ENCODE measurements around the gene FLAD1.
A peak's percentile ranks its signal among the peaks of the same experiment; 100 is the strongest.

The FLAD1 gene

DNA sequence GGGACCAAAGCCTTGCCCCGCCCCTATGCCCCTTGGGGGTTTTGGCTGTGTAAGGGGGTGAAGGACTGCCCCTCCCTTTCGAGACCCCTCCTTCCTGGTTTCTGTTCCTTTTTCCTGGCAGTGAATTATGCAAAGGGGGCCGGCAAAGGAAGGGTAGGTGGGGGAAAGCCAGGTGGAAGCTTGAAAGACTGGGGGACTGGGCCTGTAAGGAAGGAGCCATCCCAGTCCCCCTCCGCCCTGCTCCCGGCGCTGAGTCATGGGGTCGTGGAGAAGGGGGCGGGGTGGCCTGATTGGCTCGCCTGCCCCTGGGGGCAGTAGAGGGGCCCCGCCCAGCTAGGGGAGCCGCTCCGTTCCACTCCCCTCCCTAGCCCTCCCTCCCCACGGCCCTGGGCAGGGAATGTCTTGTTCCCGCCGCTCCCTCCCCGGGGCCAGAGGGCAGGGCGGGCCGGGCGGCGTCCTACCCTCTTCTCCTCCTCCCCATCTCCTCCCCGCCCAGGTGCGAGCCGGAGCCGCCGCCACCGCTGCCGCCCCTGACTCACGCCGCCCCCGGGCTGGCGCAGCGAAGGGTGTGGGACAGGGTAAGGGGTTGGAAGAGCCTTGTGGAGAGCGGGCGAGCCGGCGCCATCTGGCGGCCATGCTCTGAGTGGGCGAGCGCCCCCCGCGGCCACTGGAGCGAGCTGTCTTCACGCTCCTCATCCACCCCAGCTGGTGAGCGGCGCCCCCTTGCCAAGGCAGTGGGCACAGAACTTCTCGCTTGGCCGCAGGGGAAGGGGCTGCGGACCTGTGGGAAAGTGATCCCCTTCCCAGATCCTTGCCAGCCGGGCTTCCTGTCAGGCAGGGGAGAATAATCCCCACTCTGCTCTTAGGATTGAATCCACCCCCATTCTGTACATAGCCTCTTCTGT lies 34.1 kb downstream of the FLAD1 start:
- H3K9ac ChIP-seq (ENCODE audit: insufficient read length): peak overlapping the region; percentile 67
- H3K27ac ChIP-seq: peak overlapping the region; percentile 66
- H3K4me3 ChIP-seq: peak overlapping the region; percentile 83
- no peaks in the 10 kb centered on the region for H3K9me3 ChIP-seq (ENCODE audit: low read depth, low read length)
- DNase-seq (ENCODE audit: low read depth, low spot score): no peak
- TF ChIP-seq FOXP2 (optimal IDR thresholded peaks at IDR 0.05; ENCODE audit: control extremely low read depth, extremely low read length, insufficient read depth): no peak
- peak; percentile 70; the same call in 1 of the 2 replicates for TF ChIP-seq POLR2AphosphoS5 (IDR thresholded peaks at IDR 0.05; ENCODE audit: borderline replicate concordance, low read depth, low read length)
- TF ChIP-seq EZH2 (IDR thresholded peaks at IDR 0.05): no peak
- H3K36me3 ChIP-seq (ENCODE audit: insufficient read depth, low read length): peaks cover 10% of the 10 kb centered on the region; the same call in 1 of the 2 replicates

DNA sequence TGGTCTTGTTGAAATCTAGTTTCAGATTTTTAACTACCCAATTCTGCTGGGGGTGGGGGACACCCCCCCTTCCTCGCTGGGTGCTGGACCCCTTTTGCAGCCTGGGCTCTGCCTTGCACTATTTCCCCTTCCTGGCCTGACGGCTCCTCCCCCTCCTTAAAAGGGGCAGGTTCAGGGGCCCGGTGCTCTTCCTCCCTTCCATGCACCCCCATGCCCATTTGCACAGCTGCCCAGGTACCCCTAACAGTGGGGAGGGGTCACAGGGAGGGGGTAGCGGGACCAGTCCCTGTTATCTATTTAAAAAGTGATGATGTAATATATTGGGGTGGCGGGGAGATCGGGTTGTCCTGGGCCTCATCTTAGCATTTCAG lies 34.8 kb downstream of the FLAD1 start:
- peak overlapping the region; percentile 83 for H3K4me3 ChIP-seq
- peaks cover 10% of the 10 kb centered on the region; the same call in 1 of the 2 replicates for H3K36me3 ChIP-seq (ENCODE audit: insufficient read depth, low read length)
- no peak for DNase-seq (ENCODE audit: low read depth, low spot score)
- H3K9ac ChIP-seq (ENCODE audit: insufficient read length): peak overlapping the region; percentile 67
- no peak for TF ChIP-seq EZH2 (IDR thresholded peaks at IDR 0.05)
- no peak for TF ChIP-seq FOXP2 (optimal IDR thresholded peaks at IDR 0.05; ENCODE audit: control extremely low read depth, extremely low read length, insufficient read depth)
- TF ChIP-seq POLR2AphosphoS5 (IDR thresholded peaks at IDR 0.05; ENCODE audit: borderline replicate concordance, low read depth, low read length): no peak
- H3K27ac ChIP-seq: no peak overlapping the region
- no peaks in the 10 kb centered on the region for H3K9me3 ChIP-seq (ENCODE audit: low read depth, low read length)

DNA sequence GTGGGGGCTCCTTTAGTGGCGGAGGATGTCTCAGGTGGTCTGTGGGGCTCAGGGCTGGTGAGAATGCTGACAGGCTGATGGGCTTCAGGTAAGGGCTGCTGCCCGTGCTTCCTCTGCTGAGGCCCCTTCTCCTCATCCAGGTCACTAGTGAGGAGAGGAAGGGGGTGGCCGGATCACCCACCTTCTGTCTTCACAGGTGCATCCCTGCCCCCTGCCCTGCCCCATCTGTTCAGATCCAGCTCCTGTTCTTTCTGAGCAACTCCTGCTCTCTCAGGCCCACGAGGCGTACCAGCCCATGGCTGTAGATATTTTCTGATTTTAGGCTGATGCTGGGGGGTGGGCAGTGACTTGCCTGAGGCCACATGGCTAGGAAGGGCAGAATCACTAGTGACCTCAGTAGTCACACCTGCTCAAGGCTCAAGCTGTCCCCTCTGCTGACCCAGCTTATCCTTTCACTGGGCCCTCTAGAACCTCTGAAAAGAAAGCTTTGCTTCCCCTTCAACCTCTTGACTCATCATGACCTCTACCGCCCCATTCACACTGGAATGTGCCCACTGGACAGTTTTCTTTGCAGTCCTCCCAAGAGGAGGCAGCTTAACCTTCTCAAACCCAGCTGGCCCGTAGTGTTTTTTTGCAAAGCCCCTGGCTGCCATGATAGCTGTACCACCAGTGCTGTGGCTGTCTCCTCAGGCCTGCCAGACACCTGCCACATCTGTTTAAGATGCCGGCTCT lies 35.6 kb downstream of the FLAD1 start:
- Histone ChIP-seq H3K4me3 (no peak overlapping the region), H3K27ac (no peak overlapping the region), H3K9me3 (ENCODE audit: low read depth, low read length) (no peaks in the 10 kb centered on the region), H3K9ac (ENCODE audit: insufficient read length) (no peak overlapping the region), H3K36me3 (ENCODE audit: insufficient read depth, low read length) (peaks cover 10% of the 10 kb centered on the region; the same call in 1 of the 2 replicates)
- DNase-seq (ENCODE audit: low read depth, low spot score): no peak
- TF ChIP-seq FOXP2 (optimal IDR thresholded peaks at IDR 0.05; ENCODE audit: control extremely low read depth, extremely low read length, insufficient read depth): no peak
- no peak for TF ChIP-seq EZH2 (IDR thresholded peaks at IDR 0.05)
- TF ChIP-seq POLR2AphosphoS5 (IDR thresholded peaks at IDR 0.05; ENCODE audit: borderline replicate concordance, low read depth, low read length): no peak

DNA sequence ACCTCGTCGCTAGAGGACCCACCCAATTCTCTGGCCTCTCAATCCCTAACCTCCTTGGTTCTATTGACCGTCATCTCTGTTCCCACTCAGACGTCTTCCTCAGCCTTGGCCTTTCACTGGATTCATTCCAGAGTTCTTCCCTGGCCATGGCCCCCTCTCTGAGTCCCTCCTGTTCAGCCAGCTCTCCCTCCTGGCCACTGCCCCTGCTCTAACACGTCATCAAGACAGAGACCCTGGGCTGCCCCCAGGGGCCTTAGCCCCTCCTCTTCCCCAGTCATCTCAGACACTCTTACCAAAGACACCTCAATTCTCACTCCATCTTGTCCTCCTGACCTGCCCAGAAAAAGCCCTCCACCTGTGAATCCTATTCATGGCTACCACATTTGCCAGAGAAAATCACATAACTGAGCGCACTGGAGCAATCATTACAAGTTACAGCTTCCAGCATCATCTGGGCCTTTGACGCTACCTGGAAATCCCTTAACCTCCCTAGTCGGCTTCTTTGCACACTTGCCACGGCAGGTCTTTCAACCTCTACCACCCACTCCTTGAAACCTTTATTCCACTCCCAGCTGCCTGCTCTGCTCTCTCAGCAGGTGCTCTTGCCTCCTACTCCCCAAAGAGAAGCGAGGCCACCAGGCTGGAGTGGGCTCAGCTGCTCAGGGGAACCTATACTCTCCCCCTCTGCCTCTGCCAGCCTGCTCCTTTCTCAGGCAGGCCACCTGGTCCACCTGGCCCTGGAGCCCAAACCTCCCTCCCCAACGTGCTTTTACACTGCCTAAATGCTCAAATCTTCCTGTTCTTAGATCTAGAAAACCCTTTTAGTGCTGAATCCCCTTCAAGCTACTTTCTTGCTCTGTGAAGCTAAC lies 36.5 kb downstream of the FLAD1 start:
- H3K4me3 ChIP-seq: no peak overlapping the region
- H3K9ac ChIP-seq (ENCODE audit: insufficient read length): no peak overlapping the region
- no peak for DNase-seq (ENCODE audit: low read depth, low spot score)
- no peaks in the 10 kb centered on the region for H3K9me3 ChIP-seq (ENCODE audit: low read depth, low read length)
- H3K27ac ChIP-seq: no peak overlapping the region
- no peak for TF ChIP-seq FOXP2 (optimal IDR thresholded peaks at IDR 0.05; ENCODE audit: control extremely low read depth, extremely low read length, insufficient read depth)
- TF ChIP-seq EZH2 (IDR thresholded peaks at IDR 0.05): no peak
- no peak for TF ChIP-seq POLR2AphosphoS5 (IDR thresholded peaks at IDR 0.05; ENCODE audit: borderline replicate concordance, low read depth, low read length)
- H3K36me3 ChIP-seq (ENCODE audit: insufficient read depth, low read length): peaks cover 10% of the 10 kb centered on the region; the same call in 1 of the 2 replicates

DNA sequence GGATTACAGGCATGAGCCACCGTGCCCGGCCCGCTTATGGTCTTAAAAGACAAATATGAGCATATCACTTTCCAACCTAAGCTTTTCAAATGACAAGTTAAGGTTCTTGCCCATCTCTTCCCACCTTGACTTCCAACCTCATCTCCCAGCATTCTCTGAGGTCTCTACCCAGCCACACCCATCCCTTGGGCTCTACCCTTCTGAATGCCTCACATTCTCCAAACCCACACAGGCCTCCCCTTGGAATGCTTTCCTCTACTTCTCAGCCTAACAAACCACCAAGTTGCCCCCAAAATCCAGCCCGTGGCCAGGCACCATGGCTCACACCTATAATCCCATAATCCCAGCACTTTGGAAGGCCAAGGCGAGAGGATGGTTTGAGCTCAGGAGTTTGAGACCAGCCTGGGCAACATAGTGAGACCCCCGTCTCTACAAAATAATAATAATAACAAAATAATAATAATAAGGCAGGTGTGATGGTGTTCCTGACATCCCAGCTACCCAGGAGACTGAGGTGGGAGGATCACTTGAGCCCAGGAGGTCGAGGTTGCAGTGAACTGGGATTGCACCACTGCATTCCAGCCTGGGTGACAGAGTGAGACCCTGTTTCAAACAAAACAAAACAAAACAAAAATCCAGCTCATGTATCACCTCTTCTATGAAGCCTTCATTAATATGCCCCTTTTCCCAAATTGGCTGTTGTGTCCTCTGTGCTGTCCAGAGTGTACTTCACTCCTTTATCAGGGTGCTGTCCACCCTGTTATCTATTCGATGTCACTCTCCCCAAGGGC lies 39.2 kb downstream of the FLAD1 start:
- H3K9ac ChIP-seq (ENCODE audit: insufficient read length): no peak overlapping the region
- H3K9me3 ChIP-seq (ENCODE audit: low read depth, low read length): no peaks in the 10 kb centered on the region
- no peak for TF ChIP-seq FOXP2 (optimal IDR thresholded peaks at IDR 0.05; ENCODE audit: control extremely low read depth, extremely low read length, insufficient read depth)
- TF ChIP-seq EZH2 (IDR thresholded peaks at IDR 0.05): no peak
- TF ChIP-seq POLR2AphosphoS5 (IDR thresholded peaks at IDR 0.05; ENCODE audit: borderline replicate concordance, low read depth, low read length): no peak
- no peak overlapping the region for H3K4me3 ChIP-seq
- H3K36me3 ChIP-seq (ENCODE audit: insufficient read depth, low read length): no peaks in the 10 kb centered on the region
- H3K27ac ChIP-seq: no peak overlapping the region
- no peak for DNase-seq (ENCODE audit: low read depth, low spot score)

DNA sequence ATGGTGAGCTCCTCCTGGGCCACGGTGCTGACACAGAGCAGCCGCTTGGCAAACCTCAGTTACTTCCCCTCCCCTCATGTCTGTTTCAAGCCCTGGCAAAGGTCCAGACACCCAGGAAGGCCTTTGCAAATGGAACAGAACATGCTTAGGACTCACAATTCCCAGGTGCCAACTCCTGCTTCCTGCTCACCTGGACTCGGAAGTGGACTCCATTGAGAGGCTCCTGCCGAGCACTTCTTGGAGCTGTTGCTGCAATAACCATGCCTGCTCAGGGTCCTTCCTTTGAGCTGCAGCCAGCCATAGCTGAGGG lies 39.7 kb downstream of the FLAD1 start:
- Histone ChIP-seq H3K9me3 (ENCODE audit: low read depth, low read length) (no peaks in the 10 kb centered on the region), H3K4me3 (no peak overlapping the region), H3K27ac (no peak overlapping the region), H3K36me3 (ENCODE audit: insufficient read depth, low read length) (no peaks in the 10 kb centered on the region), H3K9ac (ENCODE audit: insufficient read length) (no peak overlapping the region)
- DNase-seq (ENCODE audit: low read depth, low spot score): no peak
- no peak for TF ChIP-seq POLR2AphosphoS5 (IDR thresholded peaks at IDR 0.05; ENCODE audit: borderline replicate concordance, low read depth, low read length)
- no peak for TF ChIP-seq FOXP2 (optimal IDR thresholded peaks at IDR 0.05; ENCODE audit: control extremely low read depth, extremely low read length, insufficient read depth)
- TF ChIP-seq EZH2 (IDR thresholded peaks at IDR 0.05): no peak

DNA sequence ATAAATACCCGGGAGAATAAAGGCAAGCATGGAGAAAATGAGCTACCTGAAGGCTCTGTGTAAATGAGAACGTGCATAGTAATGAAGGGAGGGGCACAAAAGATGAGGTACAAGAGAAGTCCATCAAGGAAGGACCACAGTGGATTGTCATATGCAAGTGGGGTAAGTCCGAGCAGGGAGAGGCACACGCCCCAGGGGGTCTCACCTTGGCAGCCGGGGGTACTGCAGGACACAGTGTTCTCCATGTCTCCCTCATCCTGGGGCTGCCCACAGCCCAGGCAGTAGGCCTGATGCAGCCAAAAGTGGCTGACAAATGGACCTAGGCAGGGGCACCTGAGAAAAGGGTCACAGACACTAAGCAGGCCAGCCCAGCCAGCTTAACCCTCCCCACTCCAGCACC lies 40.5 kb downstream of the FLAD1 start:
- Histone ChIP-seq H3K4me3 (no peak overlapping the region), H3K9ac (ENCODE audit: insufficient read length) (no peak overlapping the region), H3K27ac (no peak overlapping the region), H3K9me3 (ENCODE audit: low read depth, low read length) (no peaks in the 10 kb centered on the region), H3K36me3 (ENCODE audit: insufficient read depth, low read length) (no peaks in the 10 kb centered on the region)
- no peak for DNase-seq (ENCODE audit: low read depth, low spot score)
- TF ChIP-seq EZH2 (IDR thresholded peaks at IDR 0.05): no peak
- no peak for TF ChIP-seq FOXP2 (optimal IDR thresholded peaks at IDR 0.05; ENCODE audit: control extremely low read depth, extremely low read length, insufficient read depth)
- no peak for TF ChIP-seq POLR2AphosphoS5 (IDR thresholded peaks at IDR 0.05; ENCODE audit: borderline replicate concordance, low read depth, low read length)

Data from SK-N-MC (cell line).